ENCODE results near the gene TRAP1.
A peak's percentile ranks its signal among the peaks of the same experiment; 100 is the strongest.

Gene TRAP1

DNA sequence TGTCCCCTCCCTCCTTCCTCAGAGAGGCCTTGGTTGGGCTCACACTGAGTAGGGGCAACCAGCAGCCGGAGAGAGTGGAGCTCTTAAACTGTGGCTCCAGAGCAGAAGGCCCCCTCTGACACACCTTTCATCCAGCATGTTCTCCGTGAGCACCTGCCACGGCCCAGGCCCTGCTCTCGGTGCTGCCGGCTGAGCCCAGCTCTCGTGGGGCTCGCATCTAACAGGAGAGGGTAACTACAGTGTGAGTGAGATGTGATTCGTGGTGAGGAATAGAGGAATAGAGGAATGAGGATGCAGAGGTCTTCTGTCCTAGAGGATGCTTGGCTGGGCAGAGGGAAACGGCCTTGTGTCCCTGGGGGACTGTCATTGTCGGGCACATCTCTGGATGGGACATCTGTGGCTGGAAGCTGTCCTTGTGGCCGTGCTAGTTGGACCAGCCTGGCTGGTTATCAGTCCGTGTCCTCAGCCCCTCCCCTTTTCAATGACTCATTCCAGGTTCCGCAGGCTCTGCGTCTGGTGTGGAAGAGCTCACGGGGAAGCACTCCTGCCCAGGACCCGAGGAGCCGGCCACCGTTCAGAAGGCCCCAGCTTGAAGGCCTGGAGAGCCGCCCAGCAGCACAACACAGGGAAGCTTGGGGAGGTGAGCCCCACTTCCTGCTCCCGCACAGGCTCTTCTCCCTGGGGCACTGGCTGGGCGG is 74.8 kb downstream of the TRAP1 start:
- DNase-seq (ENCODE audit: low read depth): no peak
- H3K4me3 ChIP-seq (ENCODE audit: low read length): no peak overlapping the region
- no peak for TF ChIP-seq CTCF (conservative IDR thresholded peaks at IDR 0.05; ENCODE audit: low read length)

DNA sequence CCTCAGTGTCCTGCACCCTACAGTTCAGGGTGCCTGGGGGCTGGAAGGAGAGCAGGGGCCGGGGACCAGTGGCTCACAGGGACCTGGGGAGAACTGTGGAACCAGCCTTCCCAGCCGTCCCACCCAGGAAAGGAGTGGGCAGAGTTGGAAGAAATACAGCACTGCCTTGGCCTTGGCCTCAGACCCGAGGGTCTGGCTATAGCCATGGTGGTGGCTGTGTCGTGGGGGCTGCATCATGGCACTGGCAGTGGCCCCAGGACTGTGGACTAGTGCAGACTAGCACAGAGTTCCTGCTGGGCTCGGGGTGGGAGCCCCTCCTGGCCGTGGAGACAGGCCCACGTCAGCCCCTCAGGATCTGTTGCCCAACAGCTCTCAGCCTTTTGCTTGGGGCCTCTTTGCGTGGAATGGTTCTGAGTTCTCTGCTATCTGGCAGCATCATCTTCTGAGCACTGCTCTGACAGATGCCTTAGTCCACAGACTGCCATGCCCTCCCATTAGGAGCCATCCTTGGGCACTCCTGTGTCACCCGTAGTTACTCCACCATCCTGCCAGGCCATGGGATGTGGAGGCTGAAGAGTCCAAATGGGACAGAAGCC is 75.4 kb downstream of the TRAP1 start:
- DNase-seq (ENCODE audit: low read depth): no peak
- TF ChIP-seq CTCF (conservative IDR thresholded peaks at IDR 0.05; ENCODE audit: low read length): no peak
- no peak overlapping the region for H3K4me3 ChIP-seq (ENCODE audit: low read length)

GRCh38 chr16:3640632-3641501 is 76.5 kb downstream of the TRAP1 start:
- DNase-seq (ENCODE audit: low read depth): no peak
- TF ChIP-seq CTCF (conservative IDR thresholded peaks at IDR 0.05; ENCODE audit: low read length): no peak

GRCh38 chr16:3640207-3640606 is 77.1 kb downstream of the TRAP1 start:
- DNase-seq (ENCODE audit: low read depth): no peak
- no peak for TF ChIP-seq CTCF (conservative IDR thresholded peaks at IDR 0.05; ENCODE audit: low read length)
- no peak overlapping the region for H3K4me3 ChIP-seq (ENCODE audit: low read length)

More at GRCh38 chr16:3640632-3641501, 76.5 kb downstream of the TRAP1 start:
- H3K4me3 ChIP-seq (ENCODE audit: low read length): no peak overlapping the region

DNA sequence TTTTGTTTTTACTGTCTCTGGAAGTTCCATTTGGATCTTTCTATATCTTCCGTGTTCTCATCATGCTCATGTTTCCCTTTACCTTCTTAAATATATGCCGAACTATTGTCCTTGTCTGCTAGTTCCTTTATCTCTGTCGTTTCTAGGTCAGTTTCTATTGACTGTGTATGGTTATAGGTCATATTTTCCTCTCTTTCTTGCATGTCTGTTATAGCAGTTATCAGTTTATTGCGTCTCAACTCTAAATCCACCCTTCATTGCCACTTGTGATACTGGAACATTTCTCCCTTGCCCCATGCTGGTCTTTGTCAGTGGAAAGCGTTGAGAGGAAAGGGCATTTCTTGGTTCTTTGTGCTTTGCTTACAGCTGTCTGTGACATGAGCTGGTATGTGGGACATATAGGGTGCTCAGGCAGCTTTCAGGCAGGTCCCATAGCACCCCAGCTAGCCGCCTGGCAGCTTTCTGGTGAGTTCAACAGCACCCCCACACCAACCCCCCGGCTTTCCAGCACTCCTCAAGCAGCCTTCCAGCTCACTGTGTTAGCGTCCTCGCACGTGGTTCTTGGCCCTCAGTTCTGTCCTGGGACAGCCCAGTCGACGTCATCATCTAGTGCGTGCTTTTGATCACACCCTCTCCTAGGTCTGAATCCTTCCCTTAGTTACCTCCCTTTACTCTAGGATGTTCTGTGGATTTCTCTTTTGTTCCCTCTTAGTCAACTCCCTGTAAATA is 78.2 kb downstream of the TRAP1 start:
- no peak overlapping the region for H3K4me3 ChIP-seq (ENCODE audit: low read length)
- TF ChIP-seq CTCF (conservative IDR thresholded peaks at IDR 0.05; ENCODE audit: low read length): no peak
- DNase-seq (ENCODE audit: low read depth): no peak

DNA sequence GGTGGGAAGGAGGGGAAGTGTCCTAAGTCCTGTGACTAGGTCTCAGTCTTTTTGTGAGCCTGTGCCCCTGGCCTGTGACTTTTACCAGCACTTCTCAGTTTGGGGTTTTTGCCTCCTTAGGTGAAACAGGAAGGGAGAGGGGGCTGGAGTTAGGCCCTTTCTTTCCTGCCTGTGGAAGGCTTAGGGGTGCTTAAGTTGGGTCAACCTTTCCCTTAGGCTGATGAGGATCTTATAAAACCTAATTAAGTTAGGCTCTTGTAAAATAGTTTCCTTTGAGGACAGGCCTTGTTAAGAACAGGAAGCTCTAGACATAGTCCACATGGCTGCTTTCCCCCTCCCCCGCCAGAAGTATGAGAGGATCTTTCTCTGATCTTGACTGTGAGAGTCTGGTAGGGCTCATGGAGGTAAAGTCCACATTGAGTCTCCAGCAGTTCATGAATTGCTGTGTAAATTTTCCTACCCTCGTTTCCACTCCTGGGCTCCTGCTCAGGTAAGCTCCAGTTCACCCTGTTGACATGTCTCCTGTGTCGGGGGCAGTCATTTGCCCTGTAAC is 79.9 kb downstream of the TRAP1 start:
- TF ChIP-seq CTCF (conservative IDR thresholded peaks at IDR 0.05; ENCODE audit: low read length): no peak
- peak; percentile 28 for DNase-seq (ENCODE audit: low read depth)
- no peak overlapping the region for H3K4me3 ChIP-seq (ENCODE audit: low read length)

All from AG10803 (cell line).